Measurements from ENCODE around the gene MYO7A.

- no peak for TF ChIP-seq GATA3 (IDR thresholded peaks at IDR 0.05; ENCODE audit: low read depth, low read length)
- TF ChIP-seq GATA2 (IDR thresholded peaks at IDR 0.05; ENCODE audit: low read depth, low read length), result no peak
Observed at GRCh38 chr11:77167791-77168190, 39.7 kb downstream of the MYO7A start.
